Hepatocyte (in vitro differentiated cells): ENCODE measurements around the gene LMX1A. TPM values are rescaled to one million over a fixed set of nuclear protein-coding genes. Genes with fewer than 3 reads are reported as not detected.
A peak's percentile ranks its signal among the peaks of the same experiment; 100 is the strongest.

Experiments
- DNase-seq: peaks from one replicate; pipeline ENCODE4 v3.0.0-alpha.2; 2016; ENCODE audit warnings: low spot score
- H2AFZ ChIP-seq: fragments of 200-600 bp; sonication (generic); 2 replicates; pipeline ENCODE4 v1.6.0; 2016; ENCODE audit warnings: antibody characterized with exemption, mild to moderate bottlenecking
- H3K27ac ChIP-seq: fragments of 200-600 bp; sonication (generic); 2 replicates; pipeline ENCODE4 v1.5.1; 2016; ENCODE audit warnings: mild to moderate bottlenecking
- H3K27me3 ChIP-seq: fragments of 200-600 bp; sonication (generic); 2 replicates; pipeline ENCODE4 v1.6.1; 2016
- H3K36me3 ChIP-seq: fragments of 200-600 bp; sonication (generic); replicated peaks from 2 replicates; pipeline ENCODE4 v1.5.1; 2016; ENCODE audit warnings: low read depth; ENCODE audit not compliant: insufficient read depth
- H3K4me1 ChIP-seq: fragments of 200-600 bp; sonication (generic); 2 replicates; pipeline ENCODE4 v1.5.1; 2016; ENCODE audit warnings: mild to moderate bottlenecking, moderate library complexity; ENCODE audit not compliant: insufficient read depth
- H3K4me2 ChIP-seq: fragments of 200-600 bp; sonication (generic); 2 replicates; pipeline ENCODE4 v1.6.0; 2016
- H3K4me3 ChIP-seq: fragments of 200-600 bp; sonication (generic); 2 replicates; pipeline ENCODE4 v1.5.1; 2016; ENCODE audit warnings: mild to moderate bottlenecking
- H3K79me2 ChIP-seq: fragments of 200-600 bp; sonication (generic); 2 replicates; pipeline ENCODE4 v1.6.0; 2017; ENCODE audit warnings: mild to moderate bottlenecking
- H3K9me2 ChIP-seq: fragments of 200-600 bp; sonication (generic); replicated peaks from 2 replicates; pipeline ENCODE4 v1.6.0; 2017; ENCODE audit warnings: mild to moderate bottlenecking; ENCODE audit not compliant: insufficient read depth
- H3K9me3 ChIP-seq: fragments of 200-600 bp; sonication (generic); 2 replicates; pipeline ENCODE4 v1.5.1; 2016; ENCODE audit warnings: low read depth, mild to moderate bottlenecking
- H4K20me1 ChIP-seq: fragments of 200-600 bp; sonication (generic); 2 replicates; pipeline ENCODE4 v1.6.0; 2016; ENCODE audit warnings: mild to moderate bottlenecking; ENCODE audit not compliant: insufficient read depth, poor library complexity, severe bottlenecking
- EZH2 ChIP-seq: fragments of 200-600 bp; sonication (generic); IDR thresholded peaks from 2 replicates; pipeline ENCODE4 v1.6.1; 2016; ENCODE audit warnings: antibody characterized with exemption, mild to moderate bottlenecking, borderline replicate concordance
- EZH2phosphoT487 ChIP-seq: fragments of 200-600 bp; sonication (generic); IDR thresholded peaks from one replicate; pipeline ENCODE4 v1.6.1; 2018; ENCODE audit warnings: antibody characterized with exemption, mild to moderate bottlenecking, low read depth, moderate library complexity; ENCODE audit not compliant: unreplicated experiment, severe bottlenecking
- WGBS: methylation state at CpG from one replicate; pipeline ENCODE4 v1.1.6; 2016; ENCODE audit warnings: low lambda C conversion rate; ENCODE audit errors: missing lambda C conversion rate; 5-methylcytosine and 5-hydroxymethylcytosine counted together
- polyA plus RNA-seq: library from polyadenylated mRNA; unstranded; fragments of >200 nt; fragmentation: Nextera tagmentation; extraction: Ambion mirVana; gene quantifications from 2 replicates; pipeline ENCODE4 v1.2.1, GENCODE V29; 2016
- total RNA-seq: library from RNA; depleted of rRNA; stranded (reverse); fragments of >200 nt; gene quantifications from 2 replicates; pipeline ENCODE4 v1.2.3, GENCODE V29; 2014
- TF ChIP-seq, protein P1 (sequence below): fragments of 200-600 bp; sonication (generic); IDR thresholded peaks from 2 replicates; pipeline ENCODE4 v1.5.1; 2016; ENCODE audit warnings: antibody characterized with exemption, mild to moderate bottlenecking; ENCODE audit not compliant: poor library complexity

LMX1A gene
- total and polyA plus RNA-seq, 2 experiments from 2014 or later: not detected

GRCh38 chr1:165207853-165208515 is 148.5 kb downstream of the LMX1A start:
- Histone ChIP-seq H3K79me2 (no peaks in the 10 kb centered on the region), H3K9me3 (no peaks in the 10 kb centered on the region), H4K20me1 (no peaks in the 10 kb centered on the region), H3K4me1 (peaks cover 6% of the 10 kb centered on the region), H3K4me2 (no peak overlapping the region), H3K27ac (no peak overlapping the region), H2AFZ (no peak overlapping the region), H3K4me3 (no peak overlapping the region), H3K9me2 (no peaks in the 10 kb centered on the region), H3K27me3 (no peaks in the 10 kb centered on the region), H3K36me3 (no peaks in the 10 kb centered on the region)
- TF ChIP-seq, protein P1, sequence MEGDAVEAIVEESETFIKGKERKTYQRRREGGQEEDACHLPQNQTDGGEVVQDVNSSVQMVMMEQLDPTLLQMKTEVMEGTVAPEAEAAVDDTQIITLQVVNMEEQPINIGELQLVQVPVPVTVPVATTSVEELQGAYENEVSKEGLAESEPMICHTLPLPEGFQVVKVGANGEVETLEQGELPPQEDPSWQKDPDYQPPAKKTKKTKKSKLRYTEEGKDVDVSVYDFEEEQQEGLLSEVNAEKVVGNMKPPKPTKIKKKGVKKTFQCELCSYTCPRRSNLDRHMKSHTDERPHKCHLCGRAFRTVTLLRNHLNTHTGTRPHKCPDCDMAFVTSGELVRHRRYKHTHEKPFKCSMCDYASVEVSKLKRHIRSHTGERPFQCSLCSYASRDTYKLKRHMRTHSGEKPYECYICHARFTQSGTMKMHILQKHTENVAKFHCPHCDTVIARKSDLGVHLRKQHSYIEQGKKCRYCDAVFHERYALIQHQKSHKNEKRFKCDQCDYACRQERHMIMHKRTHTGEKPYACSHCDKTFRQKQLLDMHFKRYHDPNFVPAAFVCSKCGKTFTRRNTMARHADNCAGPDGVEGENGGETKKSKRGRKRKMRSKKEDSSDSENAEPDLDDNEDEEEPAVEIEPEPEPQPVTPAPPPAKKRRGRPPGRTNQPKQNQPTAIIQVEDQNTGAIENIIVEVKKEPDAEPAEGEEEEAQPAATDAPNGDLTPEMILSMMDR: no peak
- TF ChIP-seq EZH2phosphoT487 (no peak), EZH2 (no peak)
- 43% methylated on average over 5 of the region's 5 CpGs for WGBS
- DNase-seq: peak; percentile 67

- Histone ChIP-seq H3K27me3 (no peaks in the 10 kb centered on the region), H3K4me3 (no peak overlapping the region), H3K4me1 (peaks cover 6% of the 10 kb centered on the region), H2AFZ (no peak overlapping the region), H4K20me1 (no peaks in the 10 kb centered on the region), H3K9me2 (no peaks in the 10 kb centered on the region), H3K9me3 (no peaks in the 10 kb centered on the region), H3K79me2 (no peaks in the 10 kb centered on the region), H3K4me2 (no peak overlapping the region), H3K27ac (no peak overlapping the region), H3K36me3 (no peaks in the 10 kb centered on the region)
- no peak for DNase-seq
- TF ChIP-seq EZH2 (no peak), EZH2phosphoT487 (no peak)
- TF ChIP-seq, protein P1: no peak
- WGBS: 57% methylated on average over 3 of the region's 3 CpGs
Observed at GRCh38 chr1:165205145-165205544, 151.4 kb downstream of the LMX1A start.

- TF ChIP-seq EZH2phosphoT487 (no peak), EZH2 (no peak)
- TF ChIP-seq, protein P1: no peak
- H3K79me2 ChIP-seq: no peaks in the 10 kb centered on the region
- no peak for DNase-seq
Observed at GRCh38 chr1:165204548-165204947, 152.0 kb downstream of the LMX1A start.

More at GRCh38 chr1:165204548-165204947, 152.0 kb downstream of the LMX1A start:
- Histone ChIP-seq H4K20me1 (no peaks in the 10 kb centered on the region), H3K36me3 (no peaks in the 10 kb centered on the region), H3K9me3 (no peaks in the 10 kb centered on the region), H3K27ac (no peak overlapping the region), H2AFZ (no peak overlapping the region), H3K9me2 (no peaks in the 10 kb centered on the region), H3K4me2 (no peak overlapping the region), H3K27me3 (no peaks in the 10 kb centered on the region), H3K4me1 (peaks cover 6% of the 10 kb centered on the region), H3K4me3 (no peak overlapping the region)
- WGBS: 75% methylated on average over 1 of the region's 1 CpG
